HG03378 (cell line): ENCODE measurements around the gene NDFIP1.
A peak's percentile ranks its signal among the peaks of the same experiment; 100 is the strongest.
"Not testable (repeated sequence)": the region's sequence is repeated elsewhere in the genome, so short reads cannot be mapped to it uniquely, and the experiment has no call there.

Experiments used
- ATAC-seq: cut with Tn5 transposase; IDR thresholded peaks from one replicate; pipeline ENCODE4 v1.9.1; 2021; ENCODE audit warnings: mild to moderate bottlenecking, moderate library complexity; ENCODE audit not compliant: unreplicated experiment

NDFIP1 gene

DNA sequence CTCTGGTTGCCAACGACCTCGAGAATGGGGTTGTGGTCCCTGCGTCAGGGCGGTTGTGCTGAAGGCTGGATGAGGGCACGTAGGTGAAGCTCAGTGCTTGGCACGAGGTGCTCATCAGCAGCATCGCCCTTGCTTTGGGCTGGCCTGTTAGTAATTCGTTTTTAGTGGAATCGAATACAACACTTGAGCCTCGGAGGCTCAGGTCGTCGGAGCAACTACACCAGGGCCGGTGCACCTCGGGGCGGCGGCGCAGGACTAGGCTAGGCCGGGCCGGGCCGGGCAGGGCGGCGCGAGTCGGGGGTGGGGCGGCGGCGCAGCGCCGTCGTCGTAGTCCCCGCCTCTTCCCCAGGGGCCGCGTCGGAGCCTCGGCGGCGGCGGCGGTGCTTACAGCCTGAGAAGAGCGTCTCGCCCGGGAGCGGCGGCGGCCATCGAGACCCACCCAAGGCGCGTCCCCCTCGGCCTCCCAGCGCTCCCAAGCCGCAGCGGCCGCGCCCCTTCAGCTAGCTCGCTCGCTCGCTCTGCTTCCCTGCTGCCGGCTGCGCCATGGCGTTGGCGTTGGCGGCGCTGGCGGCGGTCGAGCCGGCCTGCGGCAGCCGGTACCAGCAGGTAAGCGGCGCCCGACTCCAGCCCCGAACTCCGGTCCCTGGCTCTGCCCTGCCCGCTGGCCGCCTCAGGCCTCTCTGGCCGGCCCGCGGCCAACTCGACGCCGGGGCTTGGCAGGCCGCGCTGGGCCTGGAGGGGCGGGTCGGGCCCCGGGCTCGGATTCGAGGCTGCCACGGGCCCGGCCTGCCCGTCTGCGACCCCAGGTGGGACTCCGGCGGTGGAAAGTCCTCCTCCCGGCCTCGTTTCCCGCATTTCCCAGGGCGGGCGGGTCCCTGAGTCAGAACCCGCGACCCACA is at the start of gene NDFIP1:
Gene NDFIP1, plus strand, starts transcription at position 348 of the 899 bp plus-strand sequence. Its CDS starts 196 bp downstream, at position 544.
- peak; percentile 85 for ATAC-seq

GRCh38 chr5:142059304-142059940 is 49.2 kb upstream of the NDFIP1 start:
- ATAC-seq = no peak

DNA sequence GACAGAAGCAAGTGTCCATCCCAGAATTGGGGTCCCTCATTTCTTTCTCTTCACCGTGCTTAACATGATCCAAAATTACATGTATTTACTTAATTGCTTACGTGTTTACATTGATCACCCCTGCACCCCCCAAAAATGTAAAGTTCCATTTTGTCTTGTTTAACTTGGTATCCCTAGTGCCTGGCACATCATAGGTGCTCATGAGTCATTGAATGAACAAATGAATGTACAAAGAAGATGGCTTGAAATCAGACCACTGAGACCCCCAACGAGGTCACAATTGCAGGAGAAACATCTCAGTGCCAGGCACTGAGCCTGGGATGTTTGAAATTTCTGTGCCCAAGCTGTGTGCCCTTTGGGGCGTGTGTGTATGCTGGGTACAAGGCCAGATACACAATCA is 45.2 kb upstream of the NDFIP1 start:
- ATAC-seq = no peak

DNA sequence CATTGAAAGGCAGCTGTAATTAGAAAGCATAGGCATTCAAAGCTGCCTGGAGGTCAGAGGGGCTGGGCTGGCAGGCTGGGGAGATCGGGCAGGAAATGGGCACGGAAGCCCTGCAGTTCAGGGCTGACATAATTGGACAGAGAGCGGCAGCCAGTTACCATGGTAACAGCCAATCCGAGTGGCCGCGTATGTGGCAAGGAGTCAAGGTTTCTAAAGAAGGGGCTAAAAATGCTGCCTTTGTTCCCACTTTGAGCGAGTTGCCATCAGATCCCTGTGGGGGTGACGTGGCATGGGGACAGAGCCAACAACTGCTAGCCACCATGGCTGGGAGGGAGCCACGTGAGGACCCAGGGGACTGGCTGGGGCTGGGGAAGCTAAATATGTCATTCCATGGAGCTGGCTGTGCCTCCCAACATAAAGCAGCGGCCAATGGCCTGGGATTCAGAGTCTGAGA is 44.7 kb upstream of the NDFIP1 start:
- ATAC-seq = no peak

GRCh38 chr5:142065273-142065672 is 43.3 kb upstream of the NDFIP1 start:
- no peak for ATAC-seq

- ATAC-seq = no peak
Measured at GRCh38 chr5:142069606-142070399, 38.8 kb upstream of the NDFIP1 start.

- no peak for ATAC-seq
Measured at GRCh38 chr5:142070734-142071133, 37.8 kb upstream of the NDFIP1 start.

DNA sequence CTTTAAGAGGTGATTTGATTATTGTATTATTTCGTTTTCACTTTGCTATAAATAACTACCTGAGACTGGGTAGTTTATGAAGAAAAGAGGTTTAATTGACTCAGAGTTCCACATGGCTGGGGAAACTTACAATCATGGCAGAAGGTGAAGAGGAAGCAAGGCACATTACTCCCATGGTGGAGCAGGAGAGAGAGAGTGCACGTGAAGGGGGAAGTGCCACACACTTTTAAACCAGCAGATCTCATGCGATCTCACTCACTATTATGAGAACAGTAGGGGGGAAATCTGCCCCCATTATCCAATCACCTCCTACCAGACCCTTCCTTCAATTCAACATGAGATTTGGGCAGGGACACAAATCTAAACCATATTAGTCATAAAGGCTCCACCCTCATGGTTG is 36.1 kb upstream of the NDFIP1 start:
- no peak for ATAC-seq

GRCh38 chr5:142073362-142073988 is 35.1 kb upstream of the NDFIP1 start:
- no peak for ATAC-seq

GRCh38 chr5:142074006-142074405 is 34.6 kb upstream of the NDFIP1 start:
- no peak for ATAC-seq

DNA sequence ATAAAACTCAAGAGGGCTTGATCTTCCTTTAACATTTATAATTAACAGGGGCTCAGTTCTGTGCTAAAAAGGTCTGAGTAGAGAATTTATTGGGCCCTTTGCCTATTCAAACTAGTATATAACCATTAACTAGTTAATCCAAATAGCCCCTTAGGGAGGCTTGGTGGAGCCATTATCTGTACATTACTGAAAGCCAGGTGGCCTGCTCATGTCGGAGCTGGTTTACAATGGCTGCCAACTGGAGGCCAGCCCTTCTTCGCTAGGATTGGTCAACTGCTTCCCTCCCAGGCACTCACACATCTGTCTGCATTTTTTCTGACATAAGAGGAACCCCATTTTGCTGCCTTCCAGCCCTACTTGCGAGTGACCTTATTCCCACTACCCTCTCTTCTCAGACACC is 30.4 kb upstream of the NDFIP1 start:
- no peak for ATAC-seq

DNA sequence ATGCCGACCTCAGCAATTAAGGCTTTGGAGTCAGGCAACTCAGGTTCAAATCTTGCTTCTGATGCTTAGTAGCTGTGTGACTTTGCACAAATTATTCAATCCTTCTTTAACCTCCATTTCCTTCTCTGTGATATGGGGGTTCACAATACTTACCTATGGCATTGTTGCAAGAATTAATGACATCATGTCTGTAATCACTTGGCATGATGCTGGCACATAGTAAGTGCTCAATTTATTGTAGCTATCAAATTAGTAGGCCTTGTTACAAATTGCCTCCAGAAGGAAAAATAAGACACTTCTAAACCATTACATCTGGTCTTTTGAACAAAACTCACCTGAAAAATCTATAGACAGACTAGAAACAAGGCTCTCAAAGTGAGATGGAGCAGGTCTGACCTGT is 29.9 kb upstream of the NDFIP1 start:
- no peak for ATAC-seq

DNA sequence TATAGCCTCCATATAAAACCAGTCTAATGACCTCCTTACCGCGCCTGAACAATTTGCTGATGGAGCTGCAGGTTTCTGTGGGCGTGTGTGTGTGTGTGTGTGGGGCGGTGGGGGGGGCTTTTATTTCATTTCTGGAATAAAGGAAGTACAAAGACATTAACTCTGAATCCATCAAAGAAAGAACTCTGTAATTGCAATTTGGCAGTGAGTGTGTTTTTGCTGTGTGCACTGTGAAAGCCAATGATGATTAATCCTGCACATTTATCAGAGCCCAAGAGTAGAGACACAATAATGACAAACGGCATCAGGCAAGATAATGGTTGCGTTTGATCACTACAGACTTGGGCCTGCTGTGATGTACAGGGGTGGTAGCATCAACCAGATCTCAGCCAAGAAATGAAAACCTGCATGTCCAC is 29.3 kb upstream of the NDFIP1 start:
- ATAC-seq = no peak

DNA sequence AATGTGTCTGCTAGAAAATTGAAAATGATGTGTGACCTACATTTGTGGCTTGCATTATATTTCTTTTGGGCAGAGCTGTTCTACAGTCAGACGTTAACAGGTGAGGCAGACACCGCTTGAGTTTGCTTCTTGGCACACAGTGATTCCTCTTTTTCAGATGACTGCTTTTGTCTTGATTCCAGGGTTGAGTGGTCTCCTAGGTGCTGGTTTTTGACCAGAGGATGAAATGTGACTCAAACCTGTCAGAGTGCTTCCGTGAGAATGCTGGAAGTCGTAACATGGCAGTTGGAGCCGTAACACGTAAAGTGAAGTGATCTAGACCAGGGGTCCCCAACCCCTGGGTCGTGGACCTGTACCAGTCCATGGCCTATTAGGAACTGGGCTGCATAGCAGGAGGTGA is 28.3 kb upstream of the NDFIP1 start:
- ATAC-seq = no peak

DNA sequence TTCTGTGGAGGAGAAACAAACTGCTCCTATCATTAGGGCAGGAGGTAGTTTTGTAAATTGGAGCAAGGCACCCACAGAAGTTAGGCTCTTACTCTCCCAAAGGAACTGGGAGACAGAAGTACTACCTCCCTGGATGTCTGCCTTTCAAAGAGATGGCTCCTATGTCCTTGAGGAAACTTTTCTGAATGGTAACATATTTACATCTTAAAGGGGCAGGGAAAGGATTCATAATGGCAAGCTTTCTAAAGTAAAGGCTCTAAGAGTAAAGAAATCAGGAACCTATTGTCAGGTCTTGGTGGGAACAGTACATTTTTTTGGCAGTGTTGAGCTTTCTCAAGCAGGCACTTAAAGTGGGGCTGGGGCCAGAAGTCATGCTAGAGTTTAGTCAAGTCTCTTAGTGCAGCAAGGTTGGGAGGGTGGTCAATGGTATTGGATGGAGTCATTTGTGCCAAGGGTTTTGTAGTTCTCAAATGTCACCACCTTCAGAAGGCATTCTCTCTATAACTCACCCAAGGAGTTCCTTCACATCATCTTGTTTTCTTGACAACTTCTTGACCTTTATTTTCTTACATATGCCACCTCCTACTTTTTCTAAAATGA is 26.3 kb upstream of the NDFIP1 start:
- no peak for ATAC-seq

DNA sequence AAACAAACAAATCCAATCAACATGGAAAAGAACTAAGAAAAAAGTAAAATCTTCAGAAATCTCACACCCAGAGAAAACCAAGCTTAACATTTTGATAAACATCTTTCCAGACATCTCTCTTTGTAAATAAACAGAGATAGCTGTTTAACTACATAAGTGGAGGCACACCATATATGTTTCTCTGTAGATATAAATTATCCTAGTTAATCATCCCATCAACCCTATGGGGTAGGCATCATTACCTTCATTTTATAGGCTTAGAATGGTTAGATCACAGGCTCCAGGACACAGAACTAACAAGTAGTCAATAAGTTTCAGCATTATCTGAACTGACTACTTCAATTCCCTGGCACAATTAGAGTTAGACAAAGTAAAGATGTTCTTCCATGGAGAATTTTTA is 22.4 kb upstream of the NDFIP1 start:
- ATAC-seq = no peak

DNA sequence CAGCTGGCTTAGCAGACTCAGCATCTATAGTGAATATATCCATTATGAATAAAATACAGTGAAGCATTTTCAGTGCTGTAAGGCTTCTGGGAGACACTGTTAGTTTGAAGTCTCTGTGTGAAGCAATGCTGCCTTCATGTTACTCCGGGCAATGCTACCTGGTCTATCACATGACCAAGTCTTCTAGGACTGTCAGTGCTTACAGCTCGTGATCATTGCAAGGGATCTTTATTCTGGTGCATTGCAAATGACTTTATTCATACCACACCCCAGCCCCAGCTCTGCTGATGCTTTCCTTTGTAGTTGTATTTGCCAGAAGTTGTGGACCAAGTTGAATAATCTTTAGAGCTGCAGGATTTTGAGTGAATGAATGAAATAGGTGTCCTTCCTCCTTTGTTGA is 21.9 kb upstream of the NDFIP1 start:
- ATAC-seq = no peak

DNA sequence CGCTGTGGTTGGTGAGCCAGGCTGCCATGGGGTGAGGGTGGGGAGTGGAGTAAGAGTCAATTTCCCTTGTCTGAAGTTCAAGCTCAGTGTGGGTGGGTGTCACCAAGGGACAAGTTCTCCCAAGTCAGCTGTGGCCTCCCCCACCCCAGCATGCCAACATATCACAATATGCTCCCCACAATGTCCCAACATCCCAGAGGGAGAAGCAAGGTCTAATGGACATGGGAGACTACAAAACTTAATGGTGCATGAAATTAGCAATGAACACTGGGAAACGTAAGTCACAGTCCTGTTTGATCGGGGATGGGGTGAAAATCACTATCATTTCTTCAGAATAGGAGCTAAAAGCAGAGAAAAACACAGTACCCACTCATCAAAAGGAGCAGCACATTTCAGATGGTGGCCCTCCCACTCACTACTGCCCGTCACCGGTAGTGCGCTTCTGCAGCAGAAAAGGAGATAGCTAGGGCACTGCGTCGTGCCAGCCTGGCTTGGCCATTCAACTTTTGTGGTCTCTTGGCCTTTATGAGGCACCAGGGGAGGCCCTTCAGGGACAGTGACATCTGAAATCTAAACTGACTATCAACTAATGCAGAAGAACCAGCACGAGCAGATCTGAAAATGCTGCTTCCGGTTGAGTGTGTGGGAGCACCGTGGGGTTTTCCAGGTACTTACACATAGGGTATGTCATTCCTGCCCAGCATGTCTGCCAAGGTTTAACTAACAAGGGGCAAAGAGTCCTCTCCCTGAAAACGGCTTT is 20.5 kb upstream of the NDFIP1 start:
- ATAC-seq = no peak

DNA sequence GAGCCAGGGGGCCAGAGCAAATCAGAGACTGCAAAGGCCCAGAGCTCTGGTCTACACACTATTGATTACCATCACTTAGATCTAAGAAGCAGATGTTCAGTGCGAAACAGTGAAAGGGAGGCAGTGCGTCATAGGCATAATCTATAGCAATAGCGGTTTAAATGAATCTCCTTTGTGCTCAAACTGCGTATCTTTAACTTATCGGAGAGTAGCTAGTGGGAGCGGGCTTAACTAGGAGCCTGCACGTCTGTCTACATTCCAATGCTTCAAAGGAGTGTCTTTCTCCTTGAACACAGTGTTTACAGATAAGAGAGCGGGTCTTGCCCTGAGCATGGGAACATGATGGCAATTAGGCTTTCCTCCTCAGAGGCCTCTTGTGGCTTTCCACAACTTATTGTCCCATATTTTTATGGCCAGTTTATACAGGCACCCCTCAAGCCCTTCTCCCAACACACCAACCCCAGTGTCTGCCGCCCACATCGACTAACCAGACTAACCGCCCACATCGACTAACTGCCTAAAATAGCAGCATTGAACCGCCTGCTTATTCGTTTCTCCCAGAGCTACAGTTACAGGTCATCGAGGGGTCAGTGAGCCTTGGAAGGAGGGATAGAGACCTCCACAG is 19.6 kb upstream of the NDFIP1 start:
- not testable (repeated sequence) for ATAC-seq
